WTC11 (cell line): ENCODE results near the gene PIK3R1.

Source experiments
- ATF3 ChIP-seq: sonication (generic); formaldehyde crosslinking; conservative IDR thresholded peaks from 2 replicates; pipeline ENCODE4 v1.8.1; 2022; ENCODE audit warnings: mild to moderate bottlenecking, missing genetic modification reagents
- CTCF ChIP-seq: fragments of 200-600 bp; IDR thresholded peaks from 2 replicates; pipeline ENCODE4 v1.8.0; 2022; ENCODE audit warnings: antibody characterized with exemption

DNA sequence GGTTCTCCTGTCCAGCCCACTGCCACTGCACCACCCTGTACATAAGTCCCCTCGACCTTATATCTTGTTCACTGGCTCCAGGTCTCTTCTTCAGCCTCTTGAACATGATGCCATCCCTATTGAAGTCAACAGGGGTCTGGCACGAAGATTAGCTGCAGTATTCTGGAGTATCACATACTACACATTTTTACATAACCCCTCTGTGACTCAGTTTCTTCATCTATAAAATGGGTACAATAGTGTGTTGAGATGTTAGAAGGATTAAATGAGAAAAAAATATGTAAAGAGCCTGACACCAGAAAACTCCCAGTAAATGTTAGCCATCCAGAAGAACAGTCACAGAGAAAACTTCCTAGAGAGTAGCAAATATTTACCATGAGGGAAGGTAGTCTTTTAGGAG, 98.9 kb downstream of the PIK3R1 start:
- TF ChIP-seq ATF3 (CRISPR knock-in tag), result no peak
- no peak for TF ChIP-seq CTCF
